ENCODE results near the gene ITLN2.

GRCh38 chr1:160925652-160926244 lies 28.9 kb downstream of the ITLN2 start:
- TF ChIP-seq POLR2AphosphoS5 (IDR thresholded peaks at IDR 0.05; ENCODE audit: borderline replicate concordance, low read depth, low read length): no peak
- TF ChIP-seq EZH2 (IDR thresholded peaks at IDR 0.05): no peak

All from SK-N-MC (cell line).